Mammary epithelial cell (primary cell): ENCODE measurements around the gene GZMM.

ENCODE experiments used
- EZH2 ChIP-seq: IDR thresholded peaks from 2 replicates; pipeline ENCODE4 v1.6.1; 2012; ENCODE audit warnings: low read length, inconsistent platforms, borderline replicate concordance
- TF ChIP-seq, protein P1 (sequence below), 2 donors: IDR thresholded peaks in 1 of 2; conservative IDR thresholded peaks in 1 of 2; 2 replicates each; pipeline ENCODE4 v1.5.1; 2011 to 2012; ENCODE audit warnings: inconsistent platforms in 2 of 2, low read length in 2 of 2, mild to moderate bottlenecking in 2 of 2, control low read depth in 1 of 2, low read depth in 1 of 2; ENCODE audit not compliant: insufficient read depth in 1 of 2; ENCODE audit errors: extremely low read depth in 1 of 2

DNA sequence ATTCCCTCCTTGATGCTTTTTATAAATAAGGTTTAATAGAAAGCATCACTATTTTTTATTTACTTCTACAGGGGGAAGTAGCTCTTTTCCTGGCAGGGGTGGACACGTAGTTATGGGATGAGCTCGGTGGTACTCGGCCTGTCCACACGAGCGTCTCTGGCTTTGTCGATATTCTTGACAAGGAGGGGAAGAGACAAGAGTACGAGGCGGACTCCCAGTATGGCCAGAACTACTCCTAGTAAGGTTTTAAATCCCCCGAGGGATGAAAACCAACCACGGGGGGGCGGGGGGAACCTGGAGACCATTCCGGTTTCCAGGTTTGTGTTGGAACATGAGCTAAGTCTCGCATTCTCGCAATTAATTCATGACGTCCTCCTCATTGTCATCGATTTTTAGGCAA, 23.0 kb downstream of the GZMM start:
- TF ChIP-seq, protein P1, sequence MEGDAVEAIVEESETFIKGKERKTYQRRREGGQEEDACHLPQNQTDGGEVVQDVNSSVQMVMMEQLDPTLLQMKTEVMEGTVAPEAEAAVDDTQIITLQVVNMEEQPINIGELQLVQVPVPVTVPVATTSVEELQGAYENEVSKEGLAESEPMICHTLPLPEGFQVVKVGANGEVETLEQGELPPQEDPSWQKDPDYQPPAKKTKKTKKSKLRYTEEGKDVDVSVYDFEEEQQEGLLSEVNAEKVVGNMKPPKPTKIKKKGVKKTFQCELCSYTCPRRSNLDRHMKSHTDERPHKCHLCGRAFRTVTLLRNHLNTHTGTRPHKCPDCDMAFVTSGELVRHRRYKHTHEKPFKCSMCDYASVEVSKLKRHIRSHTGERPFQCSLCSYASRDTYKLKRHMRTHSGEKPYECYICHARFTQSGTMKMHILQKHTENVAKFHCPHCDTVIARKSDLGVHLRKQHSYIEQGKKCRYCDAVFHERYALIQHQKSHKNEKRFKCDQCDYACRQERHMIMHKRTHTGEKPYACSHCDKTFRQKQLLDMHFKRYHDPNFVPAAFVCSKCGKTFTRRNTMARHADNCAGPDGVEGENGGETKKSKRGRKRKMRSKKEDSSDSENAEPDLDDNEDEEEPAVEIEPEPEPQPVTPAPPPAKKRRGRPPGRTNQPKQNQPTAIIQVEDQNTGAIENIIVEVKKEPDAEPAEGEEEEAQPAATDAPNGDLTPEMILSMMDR (conservative IDR thresholded peaks at IDR 0.05 in 1 of 2, IDR thresholded peaks at IDR 0.05 in 1 of 2; ENCODE audit: extremely low read depth in 1 of 2, insufficient read depth in 1 of 2, low read depth in 1 of 2, low read length in 2 of 2), result no peak
- TF ChIP-seq EZH2, result no peak
